OCI-LY7 (cell line): ENCODE measurements around the gene HECW1. TPM values are rescaled to one million over a fixed set of nuclear protein-coding genes. Genes with fewer than 3 reads are reported as not detected.

ENCODE experiments used
- BruUV-seq: library from RNA; stranded (reverse); fragments of 400-500 nt; replicated peaks from 2 replicates; lab custom pipeline; 2021; lab: Mats Ljungman, UMichigan
- CTCF ChIA-PET: fragments of 300-600 bp; sonication (Branson Sonifier 250); formaldehyde crosslinking; loops from one replicate; lab custom pipeline; 2022; ENCODE audit warnings: antibody characterized with exemption; ENCODE audit not compliant: unreplicated experiment; lab: Charles Lee
- POLR2A ChIA-PET: fragments of 300-600 bp; sonication (Branson Sonifier 250); formaldehyde crosslinking; loops from one replicate; lab custom pipeline; 2022; ENCODE audit warnings: antibody characterized with exemption; lab: Charles Lee
- DNase-seq: peaks from one replicate; pipeline ENCODE4 v3.0.0-alpha.2; 2015; ENCODE audit warnings: low spot score
- H2AFZ ChIP-seq: fragments of 200-600 bp; sonication (generic), shearing (Covaris generic); 2 replicates; pipeline ENCODE4 v1.6.1; 2014; ENCODE audit warnings: mild to moderate bottlenecking, antibody characterized with exemption, low read length, moderate library complexity
- H3K27ac ChIP-seq: fragments of 200-600 bp; sonication (generic); 2 replicates; pipeline ENCODE4 v1.5.1; 2014; ENCODE audit warnings: mixed run types, low read depth, mild to moderate bottlenecking, moderate library complexity, low read length, inconsistent platforms; ENCODE audit not compliant: poor library complexity, severe bottlenecking
- H3K36me3 ChIP-seq: fragments of 200-600 bp; sonication (generic); 2 replicates; pipeline ENCODE4 v1.6.1; 2014; ENCODE audit warnings: mild to moderate bottlenecking, antibody characterized with exemption, low read length, moderate library complexity, mixed read lengths; ENCODE audit not compliant: insufficient read depth
- H3K4me1 ChIP-seq: fragments of 200-600 bp; sonication (generic); 2 replicates; pipeline ENCODE4 v1.5.1; 2014; ENCODE audit warnings: mild to moderate bottlenecking, low read length; ENCODE audit not compliant: insufficient read depth, poor library complexity, severe bottlenecking
- H3K4me2 ChIP-seq: fragments of 200-600 bp; sonication (generic); 2 replicates; pipeline ENCODE4 v1.6.1; 2014; ENCODE audit warnings: mild to moderate bottlenecking, low read length
- H3K4me3 ChIP-seq: fragments of 200-600 bp; sonication (generic); 2 replicates; pipeline ENCODE4 v1.5.1; 2014; ENCODE audit warnings: mild to moderate bottlenecking, low read depth, low read length; ENCODE audit not compliant: poor library complexity, severe bottlenecking
- H3K79me2 ChIP-seq: fragments of 200-600 bp; sonication (generic); 2 replicates; pipeline ENCODE4 v1.6.1; 2016; ENCODE audit warnings: low read depth, mild to moderate bottlenecking, low read length, moderate library complexity, mixed read lengths; ENCODE audit not compliant: insufficient read depth
- H3K9me2 ChIP-seq: fragments of 200-600 bp; sonication (generic); 2 replicates; pipeline ENCODE4 v1.6.1; 2016; ENCODE audit warnings: mild to moderate bottlenecking, low read length, mixed read lengths; ENCODE audit not compliant: insufficient read depth
- H3K9me3 ChIP-seq: fragments of 200-600 bp; sonication (generic); 2 replicates; pipeline ENCODE4 v1.6.1; 2014; ENCODE audit warnings: mild to moderate bottlenecking, mixed run types, low read length, mixed read lengths
- H4K20me1 ChIP-seq: fragments of 200-600 bp; sonication (generic); 2 replicates; pipeline ENCODE4 v1.6.1; 2014; ENCODE audit warnings: mild to moderate bottlenecking, antibody characterized with exemption, low read length, moderate library complexity, mixed read lengths; ENCODE audit not compliant: insufficient read depth
- CTCF ChIP-seq: fragments of 200-600 bp; sonication (generic); conservative IDR thresholded peaks from 2 replicates; pipeline ENCODE4 v1.5.1; 2014; ENCODE audit warnings: mild to moderate bottlenecking, antibody characterized with exemption, low read length, moderate library complexity, mixed read lengths
- EZH2phosphoT487 ChIP-seq: fragments of 200-600 bp; sonication (generic); IDR thresholded peaks from 2 replicates; pipeline ENCODE4 v1.6.1; 2018; ENCODE audit warnings: low read depth, borderline replicate concordance, mild to moderate bottlenecking, mixed run types, antibody characterized with exemption, low read length, moderate library complexity, mixed read lengths
- intact Hi-C: fragments of 100-400 bp; cut with micrococcal nuclease; formaldehyde crosslinking; loops from one replicate; pipeline ENCODE4 v1.10.0; 2022; ENCODE audit not compliant: unreplicated experiment
- total RNA-seq, 2 experiments: library from RNA; depleted of rRNA in 1 of 2; stranded (reverse); fragments of >200 nt in 1 of 2; shearing (Covaris generic) in 1 of 2; gene quantifications; 2 replicates each; pipeline ENCODE4 v1.2.3, GENCODE V29; 2014 to 2022

Gene HECW1
- total RNA-seq, 2 experiments from 2014 or later = 2.0 TPM

GRCh38 chr7:43486634-43487033, 374.2 kb downstream of the HECW1 start:
- Histone ChIP-seq H2AFZ (no peak overlapping the region), H3K79me2 (no peaks in the 10 kb centered on the region), H3K4me2 (no peak overlapping the region), H3K4me3 (no peak overlapping the region), H3K9me3 (no peaks in the 10 kb centered on the region), H3K27ac (no peak overlapping the region), H3K36me3 (no peaks in the 10 kb centered on the region), H4K20me1 (no peaks in the 10 kb centered on the region), H3K4me1 (peaks cover 14% of the 10 kb centered on the region), H3K9me2 (no peaks in the 10 kb centered on the region)
- TF ChIP-seq EZH2phosphoT487 (no peak), CTCF (no peak)
- DNase-seq = no peak
- ChIA-PET CTCF (no interaction called here), POLR2A (no interaction called here)
- no TSS peak for BruUV-seq
- intact Hi-C loops = no loop called here

DNA sequence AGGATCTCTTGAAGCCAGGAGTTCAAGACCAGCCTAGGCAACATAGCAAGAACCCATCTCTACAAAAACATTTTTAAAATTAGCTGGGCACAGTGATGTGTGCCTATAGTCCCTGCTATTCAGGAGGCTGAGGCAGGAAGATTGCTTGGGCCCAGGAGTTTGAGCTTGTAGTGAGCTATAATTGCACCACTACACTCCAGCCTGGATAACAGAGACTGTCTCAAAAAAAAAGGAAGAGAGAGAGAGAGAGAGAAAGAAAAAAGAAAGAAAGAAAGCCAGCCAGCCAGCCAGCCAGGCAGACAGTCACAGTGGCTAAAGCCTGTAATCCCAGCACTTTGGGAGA, 375.3 kb downstream of the HECW1 start:
- CTCF ChIA-PET = no interaction called here

More for the DNA sequence above, 375.3 kb downstream of the HECW1 start:
- Histone ChIP-seq H3K4me1 (peaks cover 14% of the 10 kb centered on the region), H3K27ac (no peak overlapping the region), H4K20me1 (no peaks in the 10 kb centered on the region), H3K36me3 (no peaks in the 10 kb centered on the region), H3K9me2 (no peaks in the 10 kb centered on the region), H3K79me2 (no peaks in the 10 kb centered on the region), H3K4me2 (no peak overlapping the region), H3K9me3 (no peaks in the 10 kb centered on the region), H3K4me3 (no peak overlapping the region), H2AFZ (no peak overlapping the region)
- intact Hi-C loops = no loop called here
- POLR2A ChIA-PET = no interaction called here
- no TSS peak for BruUV-seq
- TF ChIP-seq EZH2phosphoT487 (no peak), CTCF (no peak)
- no peak for DNase-seq
